ENCODE data around the gene NCOA1.

The NCOA1 gene

GRCh38 chr2:24683408-24683807 lies 192.4 kb downstream of the NCOA1 start:
- Histone ChIP-seq H3K27ac (ENCODE audit: low read depth, low read length) (no peak overlapping the region), H3K4me3 (ENCODE audit: low read depth in 1 of 5, low read length in 5 of 5) (no peak overlapping the region), H3K9me3 (ENCODE audit: control insufficient read depth in 5 of 5, low read length in 5 of 5) (no peaks in the 10 kb centered on the region), H3K36me3 (ENCODE audit: control insufficient read depth in 5 of 5, insufficient read depth in 5 of 5, low read length in 5 of 5) (peaks cover 6 to 20% (median 14%) of the 10 kb centered on the region in 5 donors), H3K27me3 (ENCODE audit: control insufficient read depth in 5 of 5, insufficient read depth in 4 of 5, low read length in 5 of 5) (no peaks in the 10 kb centered on the region), H3K9ac (ENCODE audit: low read length in 5 of 5) (no peak overlapping the region), H3K4me1 (ENCODE audit: control insufficient read depth in 5 of 5, insufficient read depth in 5 of 5, low read length in 5 of 5) (no peaks in the 10 kb centered on the region)

DNA sequence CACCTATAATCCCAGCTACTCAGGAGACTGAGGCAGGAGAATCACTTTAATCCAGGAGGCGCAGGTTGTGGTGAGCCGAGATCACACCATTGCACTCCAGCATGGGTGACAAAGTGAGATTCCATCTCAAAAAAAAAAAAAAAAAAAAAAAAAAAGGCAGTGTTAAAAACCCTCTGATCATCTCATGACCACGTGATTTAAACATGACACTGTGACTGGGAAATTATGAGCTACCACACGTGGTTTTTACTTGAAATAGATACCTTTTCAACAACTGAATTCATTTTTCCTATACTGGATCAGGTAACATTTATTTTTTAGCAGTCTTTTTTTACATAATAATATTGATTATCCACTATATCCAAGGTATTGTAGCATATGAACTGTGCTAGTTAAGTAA lies 199.5 kb downstream of the NCOA1 start:
- H3K9ac ChIP-seq (ENCODE audit: low read length in 5 of 5): no peak overlapping the region
- no peaks in the 10 kb centered on the region for H3K27me3 ChIP-seq (ENCODE audit: control insufficient read depth in 5 of 5, insufficient read depth in 4 of 5, low read length in 5 of 5)
- H3K27ac ChIP-seq (ENCODE audit: low read depth, low read length): no peak overlapping the region
- H3K9me3 ChIP-seq (ENCODE audit: control insufficient read depth in 5 of 5, low read length in 5 of 5): no peaks in the 10 kb centered on the region
- peaks cover 9 to 22% (median 12%) of the 10 kb centered on the region in 5 donors for H3K36me3 ChIP-seq (ENCODE audit: control insufficient read depth in 5 of 5, insufficient read depth in 5 of 5, low read length in 5 of 5)
- H3K4me1 ChIP-seq (ENCODE audit: control insufficient read depth in 5 of 5, insufficient read depth in 5 of 5, low read length in 5 of 5): no peaks in the 10 kb centered on the region
- no peak overlapping the region for H3K4me3 ChIP-seq (ENCODE audit: low read depth in 1 of 5, low read length in 5 of 5)

DNA sequence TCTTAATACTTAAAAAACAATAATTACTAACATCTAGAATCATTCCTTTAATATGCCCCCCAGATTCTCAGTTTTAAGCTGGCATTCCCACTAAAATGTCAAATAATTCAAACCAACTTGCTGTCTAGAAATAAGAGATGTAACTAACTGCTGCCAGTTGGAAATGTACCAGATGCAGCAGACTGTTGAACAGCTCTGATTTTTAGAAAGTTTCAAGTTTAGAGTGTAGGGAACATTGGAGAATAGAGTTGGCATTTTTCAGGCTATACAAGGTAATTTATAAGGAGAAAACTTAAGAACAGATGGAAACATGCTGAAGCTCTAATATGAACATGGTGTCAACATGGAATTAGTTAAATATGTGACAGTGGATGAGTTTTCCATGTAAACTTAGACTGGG lies 200.8 kb downstream of the NCOA1 start:
- no peaks in the 10 kb centered on the region for H3K27me3 ChIP-seq (ENCODE audit: control insufficient read depth in 5 of 5, insufficient read depth in 4 of 5, low read length in 5 of 5)
- no peak overlapping the region for H3K4me3 ChIP-seq (ENCODE audit: low read depth in 1 of 5, low read length in 5 of 5)
- H3K36me3 ChIP-seq (ENCODE audit: control insufficient read depth in 5 of 5, insufficient read depth in 5 of 5, low read length in 5 of 5): peaks cover 10 to 22% (median 12%) of the 10 kb centered on the region in 5 donors
- no peaks in the 10 kb centered on the region for H3K9me3 ChIP-seq (ENCODE audit: control insufficient read depth in 5 of 5, low read length in 5 of 5)
- no peak overlapping the region for H3K9ac ChIP-seq (ENCODE audit: low read length in 5 of 5)
- H3K4me1 ChIP-seq (ENCODE audit: control insufficient read depth in 5 of 5, insufficient read depth in 5 of 5, low read length in 5 of 5): no peaks in the 10 kb centered on the region
- no peak overlapping the region for H3K27ac ChIP-seq (ENCODE audit: low read depth, low read length)

DNA sequence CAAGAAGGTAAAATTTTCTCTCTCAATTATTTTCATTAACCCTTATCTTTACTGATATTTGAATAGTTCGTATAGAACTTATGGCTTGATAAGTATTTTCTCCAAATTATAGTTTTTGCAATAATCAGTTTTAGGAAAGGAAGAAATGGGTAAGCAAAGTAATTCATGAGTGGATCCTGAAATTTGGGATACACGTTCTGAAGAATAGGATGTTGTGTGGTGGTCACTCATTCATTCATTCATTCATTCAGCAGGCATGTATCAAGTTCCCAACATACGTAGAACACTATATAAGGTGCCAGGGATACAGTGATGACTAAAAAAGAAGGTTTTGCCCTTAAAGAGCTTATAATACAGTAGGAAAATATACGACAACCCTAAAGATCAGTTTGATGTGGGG lies 206.7 kb downstream of the NCOA1 start:
- H3K9ac ChIP-seq (ENCODE audit: low read length in 5 of 5): no peak overlapping the region
- no peaks in the 10 kb centered on the region for H3K9me3 ChIP-seq (ENCODE audit: control insufficient read depth in 5 of 5, low read length in 5 of 5)
- H3K27me3 ChIP-seq (ENCODE audit: control insufficient read depth in 5 of 5, insufficient read depth in 4 of 5, low read length in 5 of 5): no peaks in the 10 kb centered on the region
- peaks cover 5 to 18% (median 9%) of the 10 kb centered on the region in 5 donors for H3K36me3 ChIP-seq (ENCODE audit: control insufficient read depth in 5 of 5, insufficient read depth in 5 of 5, low read length in 5 of 5)
- H3K4me3 ChIP-seq (ENCODE audit: low read depth in 1 of 5, low read length in 5 of 5): no peak overlapping the region
- no peak overlapping the region for H3K27ac ChIP-seq (ENCODE audit: low read depth, low read length)
- no peaks in the 10 kb centered on the region for H3K4me1 ChIP-seq (ENCODE audit: control insufficient read depth in 5 of 5, insufficient read depth in 5 of 5, low read length in 5 of 5)

DNA sequence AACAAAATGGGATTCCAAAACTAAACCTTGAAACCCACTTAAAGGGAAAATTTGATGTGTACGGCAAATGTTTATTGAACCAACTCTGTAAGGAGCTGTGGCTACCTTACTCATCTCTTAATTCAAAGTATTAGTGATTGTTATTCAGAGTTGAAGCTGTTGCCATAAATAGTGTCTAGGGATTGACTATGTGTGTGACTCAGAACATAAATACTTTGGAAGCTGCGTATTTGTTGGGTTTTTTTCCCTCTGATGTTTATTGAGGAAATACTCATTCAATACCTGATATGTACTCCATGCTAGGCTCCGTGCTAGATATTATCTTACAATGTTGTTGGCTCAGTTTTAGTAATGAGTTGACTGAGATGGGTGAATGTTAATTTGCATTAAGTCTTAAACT lies 211.7 kb downstream of the NCOA1 start:
- Histone ChIP-seq H3K9ac (ENCODE audit: low read length in 5 of 5) (no peak overlapping the region), H3K4me1 (ENCODE audit: control insufficient read depth in 5 of 5, insufficient read depth in 5 of 5, low read length in 5 of 5) (no peaks in the 10 kb centered on the region), H3K27ac (ENCODE audit: low read depth, low read length) (no peak overlapping the region), H3K9me3 (ENCODE audit: control insufficient read depth in 5 of 5, low read length in 5 of 5) (no peaks in the 10 kb centered on the region), H3K36me3 (ENCODE audit: control insufficient read depth in 5 of 5, insufficient read depth in 5 of 5, low read length in 5 of 5) (peaks cover 15 to 24% (median 19%) of the 10 kb centered on the region in 5 donors), H3K4me3 (ENCODE audit: low read depth in 1 of 5, low read length in 5 of 5) (no peak overlapping the region), H3K27me3 (ENCODE audit: control insufficient read depth in 5 of 5, insufficient read depth in 4 of 5, low read length in 5 of 5) (no peaks in the 10 kb centered on the region)

DNA sequence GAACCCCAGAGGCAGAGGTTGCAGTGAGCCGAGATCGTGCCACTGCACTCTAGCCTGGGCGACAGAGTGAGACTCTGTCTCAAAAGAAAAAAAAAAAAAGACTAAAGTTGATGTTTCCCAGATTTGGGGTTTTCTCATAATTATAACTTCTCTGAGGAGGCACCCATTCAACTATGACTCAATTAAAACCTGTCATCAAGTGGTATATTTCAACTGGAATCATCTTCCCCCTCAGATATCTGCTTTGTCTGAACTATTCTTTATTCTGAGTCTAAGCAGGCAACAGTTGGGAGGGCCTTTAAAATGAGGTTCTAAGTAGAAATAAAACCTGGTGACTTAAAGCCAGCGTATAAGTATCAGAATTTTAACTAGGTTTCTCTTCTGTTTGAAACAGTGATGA lies 213.6 kb downstream of the NCOA1 start:
- Histone ChIP-seq H3K9me3 (ENCODE audit: control insufficient read depth in 5 of 5, low read length in 5 of 5) (no peaks in the 10 kb centered on the region), H3K27ac (ENCODE audit: low read depth, low read length) (no peak overlapping the region), H3K9ac (ENCODE audit: low read length in 5 of 5) (no peak overlapping the region)

DNA sequence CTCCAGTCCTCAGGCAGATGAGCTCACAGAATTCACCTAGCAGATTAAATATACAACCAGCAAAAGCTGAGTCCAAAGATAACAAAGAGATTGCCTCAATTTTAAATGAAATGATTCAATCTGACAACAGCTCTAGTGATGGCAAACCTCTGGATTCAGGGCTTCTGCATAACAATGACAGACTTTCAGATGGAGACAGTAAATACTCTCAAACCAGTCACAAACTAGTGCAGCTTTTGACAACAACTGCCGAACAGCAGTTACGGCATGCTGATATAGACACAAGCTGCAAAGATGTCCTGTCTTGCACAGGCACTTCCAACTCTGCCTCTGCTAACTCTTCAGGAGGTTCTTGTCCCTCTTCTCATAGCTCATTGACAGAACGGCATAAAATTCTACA lies 216.1 kb downstream of the NCOA1 start:
- peaks cover 24 to 31% (median 28%) of the 10 kb centered on the region in 5 donors for H3K36me3 ChIP-seq (ENCODE audit: control insufficient read depth in 5 of 5, insufficient read depth in 5 of 5, low read length in 5 of 5)
- H3K4me3 ChIP-seq (ENCODE audit: low read depth in 1 of 5, low read length in 5 of 5): no peak overlapping the region
- H3K27me3 ChIP-seq (ENCODE audit: control insufficient read depth in 5 of 5, insufficient read depth in 4 of 5, low read length in 5 of 5): no peaks in the 10 kb centered on the region
- H3K9me3 ChIP-seq (ENCODE audit: control insufficient read depth in 5 of 5, low read length in 5 of 5): no peaks in the 10 kb centered on the region
- peaks cover 0 to 9% (median 0%) of the 10 kb centered on the region in 5 donors for H3K4me1 ChIP-seq (ENCODE audit: control insufficient read depth in 5 of 5, insufficient read depth in 5 of 5, low read length in 5 of 5)
- H3K27ac ChIP-seq (ENCODE audit: low read depth, low read length): no peak overlapping the region
- no peak overlapping the region for H3K9ac ChIP-seq (ENCODE audit: low read length in 5 of 5)

More for the DNA sequence above, 213.6 kb downstream of the NCOA1 start:
- Histone ChIP-seq H3K4me1 (ENCODE audit: control insufficient read depth in 5 of 5, insufficient read depth in 5 of 5, low read length in 5 of 5) (peaks cover 0 to 7% (median 0%) of the 10 kb centered on the region in 5 donors), H3K4me3 (ENCODE audit: low read depth in 1 of 5, low read length in 5 of 5) (no peak overlapping the region), H3K27me3 (ENCODE audit: control insufficient read depth in 5 of 5, insufficient read depth in 4 of 5, low read length in 5 of 5) (no peaks in the 10 kb centered on the region), H3K36me3 (ENCODE audit: control insufficient read depth in 5 of 5, insufficient read depth in 5 of 5, low read length in 5 of 5) (peaks cover 20 to 24% (median 22%) of the 10 kb centered on the region in 5 donors)

- H3K4me3 ChIP-seq (ENCODE audit: low read depth in 1 of 5, low read length in 5 of 5): no peak overlapping the region
- H3K27ac ChIP-seq (ENCODE audit: low read depth, low read length): no peak overlapping the region
- H3K27me3 ChIP-seq (ENCODE audit: control insufficient read depth in 5 of 5, insufficient read depth in 4 of 5, low read length in 5 of 5): no peaks in the 10 kb centered on the region
- peaks cover 26 to 37% (median 29%) of the 10 kb centered on the region in 5 donors for H3K36me3 ChIP-seq (ENCODE audit: control insufficient read depth in 5 of 5, insufficient read depth in 5 of 5, low read length in 5 of 5)
- H3K9me3 ChIP-seq (ENCODE audit: control insufficient read depth in 5 of 5, low read length in 5 of 5): no peaks in the 10 kb centered on the region
- H3K9ac ChIP-seq (ENCODE audit: low read length in 5 of 5): no peak overlapping the region
- H3K4me1 ChIP-seq (ENCODE audit: control insufficient read depth in 5 of 5, insufficient read depth in 5 of 5, low read length in 5 of 5): peaks cover 0 to 13% (median 0%) of the 10 kb centered on the region in 5 donors
These were observed 217.6 kb downstream of the NCOA1 start for GRCh38 chr2:24708537-24709152.

- peaks cover 26 to 42% (median 30%) of the 10 kb centered on the region in 5 donors for H3K36me3 ChIP-seq (ENCODE audit: control insufficient read depth in 5 of 5, insufficient read depth in 5 of 5, low read length in 5 of 5)
These were observed 219.8 kb downstream of the NCOA1 start for GRCh38 chr2:24710806-24711205.

DNA sequence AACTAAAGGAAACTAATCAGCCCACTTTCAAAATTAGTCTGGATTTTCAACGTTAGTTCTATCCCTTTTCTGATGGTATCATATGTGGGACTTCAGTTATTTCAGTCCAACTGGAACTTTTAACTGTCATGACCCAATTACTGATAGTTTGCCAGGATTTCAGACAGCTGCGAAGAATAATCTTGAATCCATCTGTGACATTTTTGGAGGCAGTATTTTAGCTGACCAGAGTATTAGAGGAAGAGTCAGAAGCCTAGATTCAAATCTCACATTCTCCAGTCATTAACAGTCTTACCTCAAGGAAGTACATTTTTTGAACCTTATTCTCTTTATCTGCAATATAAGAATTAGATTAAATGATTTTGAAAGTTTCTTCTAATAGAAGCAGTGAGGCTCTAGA lies 220.8 kb downstream of the NCOA1 start:
- peaks cover 0 to 13% (median 0%) of the 10 kb centered on the region in 5 donors for H3K4me1 ChIP-seq (ENCODE audit: control insufficient read depth in 5 of 5, insufficient read depth in 5 of 5, low read length in 5 of 5)
- no peak overlapping the region for H3K9ac ChIP-seq (ENCODE audit: low read length in 5 of 5)
- no peaks in the 10 kb centered on the region for H3K9me3 ChIP-seq (ENCODE audit: control insufficient read depth in 5 of 5, low read length in 5 of 5)
- no peaks in the 10 kb centered on the region for H3K27me3 ChIP-seq (ENCODE audit: control insufficient read depth in 5 of 5, insufficient read depth in 4 of 5, low read length in 5 of 5)
- no peak overlapping the region for H3K4me3 ChIP-seq (ENCODE audit: low read depth in 1 of 5, low read length in 5 of 5)
- no peak overlapping the region for H3K27ac ChIP-seq (ENCODE audit: low read depth, low read length)
- H3K36me3 ChIP-seq (ENCODE audit: control insufficient read depth in 5 of 5, insufficient read depth in 5 of 5, low read length in 5 of 5): peaks cover 20 to 40% (median 24%) of the 10 kb centered on the region in 5 donors

More at GRCh38 chr2:24710806-24711205, 219.8 kb downstream of the NCOA1 start:
- H3K4me1 ChIP-seq (ENCODE audit: control insufficient read depth in 5 of 5, insufficient read depth in 5 of 5, low read length in 5 of 5): peaks cover 0 to 13% (median 0%) of the 10 kb centered on the region in 5 donors
- no peak overlapping the region for H3K27ac ChIP-seq (ENCODE audit: low read depth, low read length)
- no peaks in the 10 kb centered on the region for H3K27me3 ChIP-seq (ENCODE audit: control insufficient read depth in 5 of 5, insufficient read depth in 4 of 5, low read length in 5 of 5)
- no peak overlapping the region for H3K9ac ChIP-seq (ENCODE audit: low read length in 5 of 5)
- H3K9me3 ChIP-seq (ENCODE audit: control insufficient read depth in 5 of 5, low read length in 5 of 5): no peaks in the 10 kb centered on the region
- H3K4me3 ChIP-seq (ENCODE audit: low read depth in 1 of 5, low read length in 5 of 5): no peak overlapping the region
